Tongue (tissue), 2 donors: ENCODE results near the gene CHGA. TPM values are rescaled to one million over a fixed set of nuclear protein-coding genes. Genes with fewer than 3 reads are reported as not detected.

Experiments used
- DNase-seq: peaks from one replicate; pipeline ENCODE4 v3.0.0-alpha.2; 2015
- total RNA-seq: library from RNA; depleted of rRNA; stranded (reverse); fragments of >200 nt; gene quantifications from one replicate; pipeline ENCODE4 v1.2.3, GENCODE V29; 2014

Gene CHGA
- total RNA-seq, 1 donor from 2014 or later, result 0.72 TPM

GRCh38 chr14:92930737-92931602 lies 8.0 kb downstream of the CHGA start:
- DNase-seq, result no peak

GRCh38 chr14:92931681-92932447 lies 8.9 kb downstream of the CHGA start:
- no peak for DNase-seq

- DNase-seq, result no peak
These were observed 9.8 kb downstream of the CHGA start for GRCh38 chr14:92932448-92933395.

GRCh38 chr14:92933481-92933880 lies 10.5 kb downstream of the CHGA start:
- no peak for DNase-seq

DNA sequence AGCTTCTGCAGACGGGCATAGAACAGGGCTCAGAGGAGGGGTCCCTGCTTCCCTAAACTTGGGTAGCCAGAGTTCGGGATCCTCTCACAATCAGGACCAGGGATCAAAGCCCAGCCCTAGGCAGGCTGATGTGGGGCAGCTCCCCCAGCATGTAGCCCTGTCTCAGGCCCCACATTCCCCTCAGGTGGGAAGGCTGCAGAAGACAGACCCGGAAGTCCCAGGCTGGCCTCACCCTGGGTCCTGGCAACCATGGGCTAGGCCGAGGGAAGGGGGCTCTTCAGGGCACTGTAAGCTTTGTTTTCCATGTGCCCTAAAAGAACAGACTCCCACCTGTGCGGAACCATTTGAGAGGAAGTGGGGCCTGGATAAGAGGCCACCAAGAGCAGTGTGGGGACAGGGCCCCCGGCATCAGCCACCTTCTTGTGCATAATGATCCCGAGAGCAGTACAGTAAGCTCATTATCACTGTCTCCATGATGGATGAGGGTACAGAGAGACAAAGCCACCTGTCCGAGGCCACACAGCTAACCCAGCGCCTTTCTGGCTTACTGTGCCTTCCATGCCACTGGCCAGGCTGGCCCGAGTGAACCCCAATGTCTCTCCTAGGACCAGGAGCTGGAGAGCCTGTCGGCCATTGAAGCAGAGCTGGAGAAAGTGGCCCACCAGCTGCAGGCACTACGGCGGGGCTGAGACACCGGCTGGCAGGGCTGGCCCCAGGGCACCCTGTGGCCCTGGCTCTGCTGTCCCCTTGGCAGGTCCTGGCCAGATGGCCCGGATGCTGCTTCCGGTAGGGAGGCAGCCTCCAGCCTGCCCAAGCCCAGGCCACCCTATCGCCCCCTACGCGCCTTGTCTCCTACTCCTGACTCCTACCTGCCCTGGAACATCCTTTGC lies 11.5 kb downstream of the CHGA start:
- no peak for DNase-seq

GRCh38 chr14:92935446-92935845 lies 12.5 kb downstream of the CHGA start:
- DNase-seq, result no peak

- DNase-seq, result no peak
These were observed 13.1 kb downstream of the CHGA start for GRCh38 chr14:92936085-92936484.

DNA sequence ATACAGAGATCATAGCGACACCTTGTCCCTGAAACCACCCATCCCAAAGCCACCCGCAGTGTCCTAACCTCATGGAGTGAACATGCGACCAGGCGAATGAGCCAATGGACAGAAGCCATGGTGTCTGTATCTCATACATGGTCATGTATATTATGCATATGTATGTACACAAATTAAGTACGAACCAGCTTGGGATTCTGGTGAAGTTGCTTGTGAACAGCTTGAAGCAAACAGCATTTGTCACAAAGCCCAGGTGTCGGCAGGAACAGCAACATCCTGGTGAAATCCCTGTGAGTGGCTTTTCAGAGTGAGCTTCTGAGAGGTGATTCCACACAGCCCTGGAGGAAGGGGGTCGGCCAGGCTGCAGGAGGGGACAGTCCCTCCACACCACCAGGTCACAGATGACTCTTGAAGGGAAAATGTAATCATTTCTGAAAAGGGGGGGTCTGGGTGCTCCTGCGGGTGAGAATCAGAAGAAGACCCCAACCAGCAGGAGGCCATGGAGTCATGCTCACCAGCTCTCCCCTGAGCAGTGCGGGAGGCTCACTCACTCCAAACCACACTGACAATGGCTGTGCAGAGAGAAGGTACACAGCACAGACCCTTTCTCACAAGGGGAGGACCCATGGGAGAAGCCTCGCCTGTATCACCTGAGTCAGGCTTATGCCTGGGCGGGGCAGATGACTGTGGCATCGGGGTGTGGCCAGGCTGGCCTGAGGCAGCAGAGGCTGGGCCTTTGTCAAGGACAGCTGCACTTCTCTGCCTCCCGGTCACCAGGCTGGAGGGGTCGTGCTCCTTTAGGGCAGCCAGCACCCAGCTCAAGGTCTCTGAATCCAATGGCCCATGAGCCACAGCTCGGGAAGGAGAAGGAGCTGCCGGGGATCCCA lies 14.3 kb downstream of the CHGA start:
- DNase-seq, result no peak

GRCh38 chr14:92938235-92938875 lies 15.4 kb downstream of the CHGA start:
- peak; percentile 55 for DNase-seq

- no peak for DNase-seq
These were observed 16.1 kb downstream of the CHGA start for GRCh38 chr14:92938890-92939671.

GRCh38 chr14:92939699-92940098 lies 16.7 kb downstream of the CHGA start:
- no peak for DNase-seq

DNA sequence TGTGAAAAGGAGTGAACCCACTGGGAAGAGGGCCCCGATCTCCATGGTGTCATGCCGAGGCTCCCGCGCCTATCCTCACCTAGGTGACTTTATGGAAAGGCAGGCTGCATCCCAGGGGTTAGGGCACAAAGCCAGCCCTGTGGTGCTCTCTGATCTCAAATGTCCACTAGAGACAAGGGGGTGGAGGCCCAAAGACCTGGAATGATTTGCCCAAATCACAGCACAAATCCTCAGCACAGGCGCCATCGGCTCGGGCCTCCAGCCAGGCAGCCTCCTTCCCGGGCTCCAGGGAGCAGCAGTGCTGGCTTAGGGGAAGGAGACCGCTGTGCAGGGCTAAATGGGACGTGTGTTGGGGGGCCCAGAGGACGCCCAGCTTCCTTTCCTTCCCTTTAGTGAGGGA lies 17.6 kb downstream of the CHGA start:
- DNase-seq, result no peak

- DNase-seq, result no peak
These were observed 18.6 kb downstream of the CHGA start for GRCh38 chr14:92941531-92941930.

DNA sequence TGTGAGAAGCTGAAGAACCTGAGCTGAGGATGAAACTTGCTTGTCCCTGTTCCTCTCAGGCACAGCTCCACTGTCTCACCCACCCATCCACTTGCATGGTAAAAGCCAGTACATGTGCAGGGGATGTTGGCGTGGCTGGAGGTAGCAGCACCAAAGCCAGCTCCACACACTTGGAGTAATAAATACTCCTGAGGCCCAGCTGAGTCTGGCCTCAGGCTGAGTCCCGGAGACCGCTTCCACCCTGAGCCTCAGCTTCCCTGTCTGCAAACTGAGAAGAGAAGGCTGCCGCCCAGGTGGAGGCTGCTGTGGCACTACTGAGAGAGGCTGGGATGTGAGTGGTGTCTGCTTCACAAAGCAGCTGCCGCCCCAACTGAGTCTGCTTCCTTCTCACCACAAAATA lies 19.2 kb downstream of the CHGA start:
- no peak for DNase-seq

- no peak for DNase-seq
These were observed 19.6 kb downstream of the CHGA start for GRCh38 chr14:92942576-92942975.

DNA sequence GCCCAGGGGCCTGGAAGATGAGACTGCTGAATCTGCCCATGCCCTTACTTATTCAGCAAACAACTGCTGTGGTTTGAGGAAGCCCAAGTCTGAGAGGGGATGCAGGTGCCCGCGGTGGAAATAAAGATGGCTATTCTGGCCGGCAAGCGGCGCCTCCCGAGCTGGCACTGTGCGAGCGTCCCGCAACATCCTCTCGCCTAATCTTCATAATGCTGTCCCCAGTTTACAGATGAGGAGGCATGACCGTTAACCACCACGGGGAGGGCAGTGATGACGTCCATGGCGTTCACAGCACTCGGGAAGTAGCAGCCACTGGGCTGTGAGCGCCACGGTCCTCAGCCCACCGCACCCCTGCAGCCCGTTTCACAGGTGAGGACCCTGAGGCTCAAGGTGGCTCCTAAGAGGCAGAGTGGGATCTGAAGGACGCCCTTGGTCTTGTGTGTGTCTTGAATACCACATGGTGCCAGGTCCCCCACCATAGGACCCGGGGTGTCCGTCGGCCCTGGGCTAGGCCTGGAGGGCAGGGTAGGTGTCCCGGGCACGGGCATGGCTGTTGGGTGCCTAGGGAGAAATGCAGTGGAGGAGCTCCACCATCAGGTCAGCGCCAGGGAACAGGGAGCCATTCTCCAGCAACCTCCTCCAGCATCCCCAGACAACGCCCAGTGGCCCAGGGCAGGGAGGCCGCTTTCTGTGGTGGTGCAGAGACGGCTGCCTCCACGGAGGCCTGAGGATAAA lies 20.2 kb downstream of the CHGA start:
- no peak for DNase-seq

- no peak for DNase-seq
These were observed 21.1 kb downstream of the CHGA start for GRCh38 chr14:92943855-92944570.
